T-helper 2 cell treated with Interferon-gamma antibody and Interleukin-4, amounts not matched to agents 5 μg/mL and 100 μg/mL, for 36 hours (primary cell): ENCODE results near the gene QPRT.
"Not testable (repeated sequence)": the region's sequence is repeated elsewhere in the genome, so short reads cannot be mapped to it uniquely, and the experiment has no call there.

ENCODE experiments used
- DNase-seq: peaks from one replicate; pipeline ENCODE4 v3.0.0; 2021; ENCODE audit warnings: low spot score
- H3K27ac Mint-ChIP-seq: one replicate; pipeline ENCODE4 v1.8.0; 2021; ENCODE audit warnings: mild to moderate bottlenecking, mixed read lengths
- H3K27me3 Mint-ChIP-seq: one replicate; pipeline ENCODE4 v1.8.0; 2021; ENCODE audit warnings: low read depth, mixed read lengths
- H3K36me3 Mint-ChIP-seq: one replicate; pipeline ENCODE4 v1.8.0; 2021; ENCODE audit warnings: low read depth, mixed read lengths
- H3K4me1 Mint-ChIP-seq: one replicate; pipeline ENCODE4 v1.8.0; 2021; ENCODE audit warnings: low read depth, mixed read lengths
- H3K4me3 Mint-ChIP-seq: one replicate; pipeline ENCODE4 v1.8.0; 2022; ENCODE audit warnings: mild to moderate bottlenecking, moderate library complexity, mixed read lengths
- H3K9me3 Mint-ChIP-seq: one replicate; pipeline ENCODE4 v1.8.0; 2021; ENCODE audit warnings: mixed read lengths

QPRT gene

DNA sequence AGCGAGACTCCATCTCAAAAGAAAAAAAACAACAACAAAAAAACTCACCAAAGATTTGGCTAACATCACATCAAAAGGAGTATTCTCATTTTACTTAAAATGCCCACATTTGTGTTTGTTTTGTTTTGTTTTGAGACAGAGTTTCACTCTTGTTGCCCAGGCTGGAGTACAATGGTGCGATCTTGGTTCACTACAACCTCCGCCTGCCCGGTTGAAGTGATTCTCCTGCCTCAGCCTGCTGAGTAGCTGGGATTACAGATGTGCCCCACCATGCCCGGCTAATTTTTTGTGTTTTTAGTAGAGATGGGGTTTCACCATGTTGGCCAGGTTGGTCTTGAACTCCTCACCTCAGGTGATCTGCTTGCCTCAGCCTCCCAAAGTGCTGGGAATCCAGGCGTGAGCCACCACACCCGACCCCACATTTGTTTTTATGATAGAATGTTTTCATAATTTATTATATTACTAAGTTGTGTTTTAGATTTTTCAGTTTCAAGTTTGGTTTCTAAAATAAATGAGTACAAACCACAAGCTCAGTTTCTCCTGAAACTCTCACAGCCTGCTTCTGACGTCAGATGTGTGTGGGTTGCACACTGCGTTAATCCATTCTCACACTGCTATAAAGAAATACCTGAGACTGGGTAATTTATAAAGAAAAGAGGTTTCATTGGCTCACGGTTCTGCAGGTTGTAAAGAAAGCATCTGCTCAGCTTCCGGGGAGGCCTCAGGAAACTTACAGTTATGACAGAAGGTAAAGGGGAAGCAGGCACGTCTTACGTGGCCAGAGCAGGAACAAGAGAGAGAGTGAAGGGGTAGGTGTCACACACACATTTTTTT, 53.0 kb downstream of the QPRT start:
- Mint-ChIP-seq H3K4me1 (peaks cover 27% of the 10 kb centered on the region), H3K36me3 (peaks cover 13% of the 10 kb centered on the region), H3K27me3 (peaks cover 12% of the 10 kb centered on the region), H3K27ac (peak overlapping the region; percentile 91), H3K4me3 (peak overlapping the region; percentile 61)
- DNase-seq = peak; percentile 85
- H3K9me3 Mint-ChIP-seq = not testable (repeated sequence)

DNA sequence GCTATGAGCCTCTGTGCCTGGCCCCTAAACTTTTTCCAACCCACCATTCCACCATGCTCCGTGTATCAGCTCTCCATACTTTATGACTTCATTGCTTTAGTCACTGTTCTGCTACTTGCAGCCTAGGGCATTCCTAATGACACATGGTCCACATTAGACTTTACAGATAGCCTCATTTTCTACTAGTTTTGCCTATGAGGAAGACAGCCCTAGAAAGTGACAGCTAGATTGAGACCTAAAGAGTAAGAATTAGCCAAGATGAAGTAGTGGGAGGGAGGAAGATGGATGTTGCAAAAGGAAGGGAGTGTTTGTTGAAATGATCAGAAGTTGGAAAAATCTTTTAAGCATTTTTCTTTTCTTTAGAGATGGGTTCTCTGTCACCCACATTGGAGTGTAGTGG, 55.8 kb downstream of the QPRT start:
- Mint-ChIP-seq H3K4me3 (no peak overlapping the region), H3K9me3 (peaks cover 3% of the 10 kb centered on the region), H3K4me1 (peaks cover 47% of the 10 kb centered on the region), H3K36me3 (peaks cover 14% of the 10 kb centered on the region), H3K27me3 (no peaks in the 10 kb centered on the region), H3K27ac (no peak overlapping the region)
- no peak for DNase-seq

DNA sequence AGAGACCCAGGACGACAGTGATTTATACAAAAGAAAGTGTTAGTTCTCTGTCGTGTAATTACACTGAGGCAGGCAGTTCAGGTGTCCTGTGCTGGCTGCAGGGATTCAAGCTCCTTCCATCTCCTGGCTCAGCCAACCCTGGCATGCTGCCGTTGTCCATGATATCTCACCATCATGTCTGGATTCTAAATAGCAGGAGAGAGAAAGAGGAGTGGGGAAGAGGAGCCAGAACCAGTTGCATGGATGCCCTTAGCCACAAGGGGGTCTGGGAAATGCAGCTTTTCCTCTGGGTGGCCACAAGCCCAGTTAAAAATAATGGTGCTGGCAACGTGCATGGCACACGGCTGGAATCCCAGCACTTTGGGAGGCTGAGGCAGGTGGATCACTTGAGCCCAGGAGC, 57.1 kb downstream of the QPRT start:
- no peak overlapping the region for H3K27ac Mint-ChIP-seq
- no peak overlapping the region for H3K4me3 Mint-ChIP-seq
- peaks cover 3% of the 10 kb centered on the region for H3K9me3 Mint-ChIP-seq
- DNase-seq = no peak
- no peaks in the 10 kb centered on the region for H3K27me3 Mint-ChIP-seq
- peaks cover 53% of the 10 kb centered on the region for H3K4me1 Mint-ChIP-seq
- H3K36me3 Mint-ChIP-seq = peaks cover 24% of the 10 kb centered on the region

- peaks cover 3% of the 10 kb centered on the region for H3K9me3 Mint-ChIP-seq
- H3K27me3 Mint-ChIP-seq = no peaks in the 10 kb centered on the region
- H3K4me1 Mint-ChIP-seq = peaks cover 56% of the 10 kb centered on the region
- H3K27ac Mint-ChIP-seq = no peak overlapping the region
- peaks cover 29% of the 10 kb centered on the region for H3K36me3 Mint-ChIP-seq
- DNase-seq = no peak
- H3K4me3 Mint-ChIP-seq = no peak overlapping the region
These were observed 57.8 kb downstream of the QPRT start for GRCh38 chr16:29736764-29737163.

DNA sequence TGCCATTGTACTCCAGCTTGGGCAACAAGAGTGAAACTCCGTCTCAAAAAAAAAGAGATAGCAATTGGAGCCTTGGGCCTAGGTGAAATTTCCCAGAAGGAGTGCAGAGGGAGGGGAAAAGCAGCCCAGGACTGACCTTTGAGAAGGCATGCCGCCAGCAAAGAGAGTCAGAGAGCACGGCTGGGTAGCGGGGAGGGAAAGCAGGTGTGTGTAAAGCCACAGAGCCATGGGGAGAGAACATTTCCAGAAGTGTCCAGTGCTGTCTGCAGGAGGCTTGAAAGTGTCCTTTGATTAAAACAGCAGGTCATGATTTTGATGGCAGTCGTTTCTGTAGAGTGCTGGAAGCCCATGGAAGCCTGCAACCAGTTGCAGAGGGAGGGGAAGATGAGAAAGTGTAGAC, 58.7 kb downstream of the QPRT start:
- no peak for DNase-seq
- H3K4me3 Mint-ChIP-seq = peak overlapping the region; percentile 39
- H3K4me1 Mint-ChIP-seq = peaks cover 53% of the 10 kb centered on the region
- H3K9me3 Mint-ChIP-seq = no peaks in the 10 kb centered on the region
- peaks cover 34% of the 10 kb centered on the region for H3K36me3 Mint-ChIP-seq
- H3K27ac Mint-ChIP-seq = peak overlapping the region; percentile 75
- H3K27me3 Mint-ChIP-seq = no peaks in the 10 kb centered on the region

- no peaks in the 10 kb centered on the region for H3K9me3 Mint-ChIP-seq
- peak; percentile 51 for DNase-seq
These were observed 59.5 kb downstream of the QPRT start for GRCh38 chr16:29738514-29738913.

GRCh38 chr16:29739927-29740629, 61.1 kb downstream of the QPRT start:
- H3K36me3 Mint-ChIP-seq = peaks cover 46% of the 10 kb centered on the region

More at GRCh38 chr16:29738514-29738913, 59.5 kb downstream of the QPRT start:
- H3K4me3 Mint-ChIP-seq = peak overlapping the region; percentile 39
- peaks cover 58% of the 10 kb centered on the region for H3K4me1 Mint-ChIP-seq
- H3K36me3 Mint-ChIP-seq = peaks cover 40% of the 10 kb centered on the region
- no peaks in the 10 kb centered on the region for H3K27me3 Mint-ChIP-seq
- peak overlapping the region; percentile 75 for H3K27ac Mint-ChIP-seq

GRCh38 chr16:29740630-29741015, 61.6 kb downstream of the QPRT start:
- peaks cover 48% of the 10 kb centered on the region for H3K36me3 Mint-ChIP-seq
- H3K4me3 Mint-ChIP-seq, H3K9me3 Mint-ChIP-seq, H3K27ac Mint-ChIP-seq, DNase-seq, H3K27me3 Mint-ChIP-seq: not testable (repeated sequence)
- H3K4me1 Mint-ChIP-seq = peaks cover 64% of the 10 kb centered on the region

More at GRCh38 chr16:29739927-29740629, 61.1 kb downstream of the QPRT start:
- DNase-seq, H3K9me3 Mint-ChIP-seq, H3K4me3 Mint-ChIP-seq, H3K27me3 Mint-ChIP-seq: not testable (repeated sequence)
- Mint-ChIP-seq H3K4me1 (peaks cover 65% of the 10 kb centered on the region), H3K27ac (peak overlapping the region; percentile 10)

DNA sequence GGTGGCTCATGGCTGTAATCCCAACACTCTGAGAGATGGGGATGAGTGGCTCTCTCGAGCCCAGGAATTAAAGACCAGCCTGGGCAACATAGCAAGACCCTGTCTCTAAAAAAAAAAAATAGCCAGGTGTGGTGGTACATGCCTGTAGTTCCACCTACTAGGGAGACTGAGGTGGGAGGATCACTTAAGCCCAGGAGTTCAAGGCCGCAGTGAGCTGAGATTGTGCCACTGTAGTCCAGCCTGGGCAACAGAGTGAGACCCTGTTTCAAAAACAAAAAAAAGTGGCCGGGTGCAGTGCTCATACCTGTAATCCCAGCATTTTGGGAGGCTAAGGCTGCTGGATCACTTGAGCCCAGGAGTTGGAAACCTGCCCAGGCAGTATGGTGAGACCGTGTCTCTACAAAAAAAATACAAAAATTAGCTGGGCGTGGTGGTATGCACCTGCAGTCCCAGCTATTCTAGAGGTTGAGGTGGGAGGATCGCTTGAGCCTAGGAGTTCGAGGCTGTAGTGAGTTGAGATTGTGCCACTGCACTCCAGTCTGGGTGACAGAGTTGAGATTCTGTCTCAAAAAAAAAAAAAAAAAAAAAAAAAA, 63.8 kb downstream of the QPRT start:
- DNase-seq = no peak
- Mint-ChIP-seq H3K36me3 (peaks cover 52% of the 10 kb centered on the region), H3K4me3 (peak overlapping the region; percentile 74)

GRCh38 chr16:29743475-29743826, 64.5 kb downstream of the QPRT start:
- H3K27ac Mint-ChIP-seq = peak overlapping the region; percentile 39
- no peak for DNase-seq
- peak overlapping the region; percentile 74 for H3K4me3 Mint-ChIP-seq
- H3K36me3 Mint-ChIP-seq = peaks cover 52% of the 10 kb centered on the region
- no peaks in the 10 kb centered on the region for H3K9me3 Mint-ChIP-seq
- no peaks in the 10 kb centered on the region for H3K27me3 Mint-ChIP-seq
- peaks cover 69% of the 10 kb centered on the region for H3K4me1 Mint-ChIP-seq

More for the DNA sequence above, 63.8 kb downstream of the QPRT start:
- H3K27ac Mint-ChIP-seq = peak overlapping the region; percentile 39
- H3K27me3 Mint-ChIP-seq = no peaks in the 10 kb centered on the region
- H3K9me3 Mint-ChIP-seq = no peaks in the 10 kb centered on the region
- peaks cover 73% of the 10 kb centered on the region for H3K4me1 Mint-ChIP-seq

GRCh38 chr16:29743827-29744531, 65.0 kb downstream of the QPRT start:
- H3K36me3 Mint-ChIP-seq = peaks cover 56% of the 10 kb centered on the region
- no peaks in the 10 kb centered on the region for H3K9me3 Mint-ChIP-seq
- peak overlapping the region; percentile 93 for H3K4me3 Mint-ChIP-seq
- H3K27ac Mint-ChIP-seq = peak overlapping the region; percentile 90
- H3K4me1 Mint-ChIP-seq = peaks cover 68% of the 10 kb centered on the region
- no peak for DNase-seq
- no peaks in the 10 kb centered on the region for H3K27me3 Mint-ChIP-seq

GRCh38 chr16:29744541-29745101, 65.6 kb downstream of the QPRT start:
- H3K4me3 Mint-ChIP-seq = peak overlapping the region; percentile 93
- H3K27ac Mint-ChIP-seq = peak overlapping the region; percentile 90
- H3K27me3 Mint-ChIP-seq = no peaks in the 10 kb centered on the region
- DNase-seq = no peak
- H3K9me3 Mint-ChIP-seq = no peaks in the 10 kb centered on the region
- peaks cover 58% of the 10 kb centered on the region for H3K36me3 Mint-ChIP-seq
- H3K4me1 Mint-ChIP-seq = peaks cover 65% of the 10 kb centered on the region

GRCh38 chr16:29745121-29745852, 66.3 kb downstream of the QPRT start:
- H3K27me3 Mint-ChIP-seq = no peaks in the 10 kb centered on the region
- H3K36me3 Mint-ChIP-seq = peaks cover 53% of the 10 kb centered on the region
- peak overlapping the region; percentile 90 for H3K27ac Mint-ChIP-seq
- H3K4me1 Mint-ChIP-seq = peaks cover 59% of the 10 kb centered on the region
- H3K4me3 Mint-ChIP-seq = peak overlapping the region; percentile 93
- DNase-seq = peak; percentile 57
- no peaks in the 10 kb centered on the region for H3K9me3 Mint-ChIP-seq
